DOHH2 (cell line): ENCODE measurements around the gene KEL.

ENCODE experiments used
- CTCF ChIP-seq: fragments of 200-600 bp; sonication (generic); IDR thresholded peaks from one replicate; pipeline ENCODE4 v1.5.1; 2014; ENCODE audit warnings: antibody characterized with exemption, mild to moderate bottlenecking, low read depth, low read length; ENCODE audit not compliant: poor library complexity, severe bottlenecking
- EZH2phosphoT487 ChIP-seq: fragments of 200-600 bp; sonication (generic); IDR thresholded peaks from 2 replicates; pipeline ENCODE4 v1.6.1; 2017; ENCODE audit warnings: borderline replicate concordance, mild to moderate bottlenecking, antibody characterized with exemption, low read length, moderate library complexity, mixed read lengths

- TF ChIP-seq CTCF (no peak), EZH2phosphoT487 (no peak)
These were observed 60.5 kb downstream of the KEL start for GRCh38 chr7:142901426-142902259.
